ENCODE results near the gene AGMO. TPM values are rescaled to one million over a fixed set of nuclear protein-coding genes. Genes with fewer than 3 reads are reported as not detected.

The AGMO gene
- polyA plus RNA-seq, 4 donors, result 2.5 to 23.0 (median 9.9) TPM

DNA sequence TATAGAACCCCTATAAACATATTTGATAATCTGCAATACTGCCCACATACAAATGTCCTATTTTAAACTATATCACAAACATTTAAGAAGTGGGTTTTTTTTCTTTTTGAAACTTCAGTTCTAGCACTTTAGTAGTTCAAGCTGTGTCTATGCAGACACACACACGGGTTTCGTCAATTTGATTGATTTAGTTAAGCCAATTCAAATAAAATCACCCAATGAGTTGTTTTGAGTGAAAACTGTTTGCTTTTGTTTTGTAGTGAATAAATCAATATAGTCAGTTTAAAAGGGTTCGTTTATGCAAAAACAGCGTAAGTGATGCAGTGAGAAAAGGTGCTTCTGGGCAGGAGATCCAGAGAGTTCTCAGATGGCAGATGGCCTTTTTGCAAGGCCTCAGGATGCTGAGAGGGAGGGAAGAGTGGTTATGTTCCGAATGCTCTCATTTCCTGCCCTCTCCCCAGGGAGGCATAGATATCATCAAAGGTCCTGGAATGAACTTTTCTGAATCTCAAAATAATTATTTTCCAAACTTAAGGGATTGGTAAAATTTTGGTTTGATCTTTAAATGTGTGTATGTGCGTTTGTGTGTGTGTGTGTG lies 102.7 kb downstream of the AGMO start:
- H3K36me3 ChIP-seq (ENCODE audit: control insufficient read depth in 3 of 3, insufficient read depth in 2 of 3, low read depth in 1 of 3, low read length in 3 of 3), result no peaks in the 10 kb centered on the region
- DNase-seq, result no peak
- no peaks in the 10 kb centered on the region for H3K4me1 ChIP-seq (ENCODE audit: control insufficient read depth in 3 of 3, insufficient read depth in 2 of 3, low read depth in 1 of 3, low read length in 2 of 3)
- no peak overlapping the region for H3K27ac ChIP-seq (ENCODE audit: low read depth in 1 of 3, low read length in 2 of 3)
- WGBS, 3 donors, result 60 to 64% (median 64%) methylated on average over 6 of the region's 6 CpGs
- no peaks in the 10 kb centered on the region for H3K27me3 ChIP-seq (ENCODE audit: control insufficient read depth in 3 of 3, insufficient read depth in 3 of 3, low read length in 3 of 3)
- H3K4me3 ChIP-seq (ENCODE audit: low read depth in 1 of 3, low read length in 3 of 3), result no peak overlapping the region
- no peaks in the 10 kb centered on the region for H3K9me3 ChIP-seq (ENCODE audit: control insufficient read depth in 2 of 2, insufficient read depth in 1 of 2, low read depth in 1 of 2, low read length in 1 of 2)
- FAIRE-seq, result no peak

DNA sequence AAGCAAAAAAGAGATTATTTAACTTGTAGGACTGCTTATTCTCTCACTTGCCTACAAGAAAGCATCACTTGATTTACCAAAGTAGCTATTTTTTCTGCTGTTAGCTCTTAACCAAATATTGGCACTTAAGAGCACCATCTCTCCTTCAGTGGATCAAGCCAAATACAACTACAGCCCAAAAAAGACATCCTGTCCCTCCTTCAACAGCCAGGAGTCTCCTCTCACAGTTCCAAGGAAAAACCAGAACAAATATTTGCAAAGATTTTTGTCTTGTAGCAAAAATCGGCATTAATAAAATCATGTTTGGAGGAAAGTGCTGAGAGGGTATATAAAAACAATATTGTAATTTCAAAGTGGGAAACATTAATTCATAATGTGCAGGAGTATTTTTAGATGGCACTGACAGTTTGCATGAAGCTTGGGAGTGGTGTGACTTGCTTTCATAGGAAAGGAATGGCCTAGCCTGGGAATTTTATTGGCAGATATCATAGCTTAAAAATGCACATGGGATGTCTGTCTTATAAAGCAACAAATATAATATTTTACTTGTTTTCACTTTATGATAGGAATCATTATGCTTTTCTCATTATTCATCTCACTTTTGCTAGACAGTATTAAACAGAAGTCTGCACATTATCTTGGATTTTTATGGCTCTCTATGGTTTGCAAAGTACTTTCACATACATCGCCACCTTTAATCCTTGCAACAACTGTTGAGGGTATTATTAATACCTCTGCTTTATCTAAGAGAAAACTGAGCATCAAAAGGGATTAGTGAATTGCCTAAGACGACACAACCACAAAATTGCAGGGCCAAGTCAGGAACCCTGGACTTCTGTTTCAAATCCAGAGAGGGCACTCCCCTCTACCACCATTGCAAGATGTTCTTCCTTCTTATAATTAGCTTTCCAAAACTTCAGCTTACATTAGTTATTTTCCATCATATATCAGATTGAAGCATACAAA lies 103.5 kb downstream of the AGMO start:
- WGBS, 3 donors, result 54 to 66% (median 62%) methylated on average over 3 of the region's 3 CpGs
- FAIRE-seq (no peak), DNase-seq (no peak)
- no peaks in the 10 kb centered on the region for H3K27me3 ChIP-seq (ENCODE audit: control insufficient read depth in 3 of 3, insufficient read depth in 3 of 3, low read length in 3 of 3)
- H3K4me1 ChIP-seq (ENCODE audit: control insufficient read depth in 3 of 3, insufficient read depth in 2 of 3, low read depth in 1 of 3, low read length in 2 of 3), result no peaks in the 10 kb centered on the region
- no peak overlapping the region for H3K27ac ChIP-seq (ENCODE audit: low read depth in 1 of 3, low read length in 2 of 3)
- no peak overlapping the region for H3K4me3 ChIP-seq (ENCODE audit: low read depth in 1 of 3, low read length in 3 of 3)
- H3K9me3 ChIP-seq (ENCODE audit: control insufficient read depth in 2 of 2, insufficient read depth in 1 of 2, low read depth in 1 of 2, low read length in 1 of 2), result no peaks in the 10 kb centered on the region
- no peaks in the 10 kb centered on the region for H3K36me3 ChIP-seq (ENCODE audit: control insufficient read depth in 3 of 3, insufficient read depth in 2 of 3, low read depth in 1 of 3, low read length in 3 of 3)

DNA sequence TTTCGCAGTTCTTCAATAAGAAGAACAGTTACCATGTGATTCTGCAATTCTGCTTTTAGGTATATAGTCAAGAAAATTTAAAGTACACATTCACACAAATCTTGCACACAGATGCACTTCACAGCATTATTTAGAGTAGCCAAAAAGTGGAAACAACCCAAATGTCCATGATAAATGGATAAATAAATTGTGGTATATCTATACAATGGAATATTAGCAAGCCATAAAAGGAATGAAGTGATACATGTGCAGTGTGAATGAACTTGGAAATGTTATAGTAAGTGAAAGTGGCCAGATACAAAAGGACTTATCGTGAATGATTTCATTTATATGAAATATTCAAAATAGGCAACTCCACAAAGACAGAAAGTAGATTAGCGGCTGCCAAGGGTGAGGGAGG lies 109.1 kb downstream of the AGMO start:
- FAIRE-seq (no peak), DNase-seq (no peak)
- WGBS, 3 donors, result 83 to 91% (median 91%) methylated on average over 3 of the region's 3 CpGs
- Histone ChIP-seq H3K4me1 (ENCODE audit: control insufficient read depth in 3 of 3, insufficient read depth in 2 of 3, low read depth in 1 of 3, low read length in 2 of 3) (no peaks in the 10 kb centered on the region), H3K9me3 (ENCODE audit: control insufficient read depth in 2 of 2, insufficient read depth in 1 of 2, low read depth in 1 of 2, low read length in 1 of 2) (no peaks in the 10 kb centered on the region), H3K36me3 (ENCODE audit: control insufficient read depth in 3 of 3, insufficient read depth in 2 of 3, low read depth in 1 of 3, low read length in 3 of 3) (no peaks in the 10 kb centered on the region), H3K27ac (ENCODE audit: low read depth in 1 of 3, low read length in 2 of 3) (no peak overlapping the region), H3K4me3 (ENCODE audit: low read depth in 1 of 3, low read length in 3 of 3) (no peak overlapping the region), H3K27me3 (ENCODE audit: control insufficient read depth in 3 of 3, insufficient read depth in 3 of 3, low read length in 3 of 3) (no peaks in the 10 kb centered on the region)

DNA sequence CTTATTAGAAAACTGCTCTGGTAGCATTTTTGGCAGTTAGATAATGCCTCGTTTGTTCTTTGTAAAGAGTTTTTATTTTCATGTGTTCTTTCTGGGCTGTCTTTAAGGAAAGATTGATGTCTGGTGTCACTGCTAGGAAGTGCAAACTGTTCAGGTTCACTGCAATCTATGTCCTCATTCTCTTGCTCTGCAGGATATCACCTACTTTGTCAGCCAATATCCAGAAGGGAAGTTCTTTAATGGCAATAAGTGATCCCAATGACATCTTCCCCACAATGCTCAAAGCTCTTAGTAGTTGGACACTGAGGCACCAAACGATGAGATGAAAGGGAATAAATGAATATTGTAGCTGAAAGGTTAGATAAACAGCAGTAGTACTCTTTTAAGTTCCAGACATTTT lies 115.1 kb downstream of the AGMO start:
- WGBS, 3 donors, result 39 to 56% (median 49%) methylated on average over 2 of the region's 2 CpGs

DNA sequence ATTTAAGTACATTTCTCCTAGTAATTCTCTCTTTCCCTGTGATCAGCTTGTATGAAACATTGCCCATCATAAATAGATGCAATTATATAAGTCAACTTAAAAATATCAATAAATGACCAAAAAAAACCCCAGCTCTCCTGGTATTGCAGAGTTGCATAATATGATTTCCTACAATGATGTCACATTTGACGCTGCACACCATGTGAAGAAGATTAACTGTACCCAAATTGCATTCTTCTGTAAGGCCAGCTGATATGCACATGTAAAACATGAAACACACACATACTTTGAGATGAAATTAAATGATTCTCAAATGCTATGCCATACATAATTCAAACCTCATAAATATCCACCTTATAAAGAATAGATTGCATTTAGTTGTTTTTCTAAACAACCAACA lies 115.5 kb downstream of the AGMO start:
- Histone ChIP-seq H3K4me3 (ENCODE audit: low read depth in 1 of 3, low read length in 3 of 3) (no peak overlapping the region), H3K4me1 (ENCODE audit: control insufficient read depth in 3 of 3, insufficient read depth in 2 of 3, low read depth in 1 of 3, low read length in 2 of 3) (no peaks in the 10 kb centered on the region), H3K9me3 (ENCODE audit: control insufficient read depth in 2 of 2, insufficient read depth in 1 of 2, low read depth in 1 of 2, low read length in 1 of 2) (no peaks in the 10 kb centered on the region), H3K36me3 (ENCODE audit: control insufficient read depth in 3 of 3, insufficient read depth in 2 of 3, low read depth in 1 of 3, low read length in 3 of 3) (no peaks in the 10 kb centered on the region), H3K27ac (ENCODE audit: low read depth in 1 of 3, low read length in 2 of 3) (no peak overlapping the region), H3K27me3 (ENCODE audit: control insufficient read depth in 3 of 3, insufficient read depth in 3 of 3, low read length in 3 of 3) (no peaks in the 10 kb centered on the region)
- WGBS, 3 donors, result 0 to 3% (median 0%) methylated on average over 1 of the region's 1 CpG
- DNase-seq, result no peak
- no peak for FAIRE-seq

More for the DNA sequence above, 115.1 kb downstream of the AGMO start:
- DNase-seq, result no peak
- Histone ChIP-seq H3K4me3 (ENCODE audit: low read depth in 1 of 3, low read length in 3 of 3) (no peak overlapping the region), H3K27ac (ENCODE audit: low read depth in 1 of 3, low read length in 2 of 3) (no peak overlapping the region), H3K9me3 (ENCODE audit: control insufficient read depth in 2 of 2, insufficient read depth in 1 of 2, low read depth in 1 of 2, low read length in 1 of 2) (no peaks in the 10 kb centered on the region), H3K4me1 (ENCODE audit: control insufficient read depth in 3 of 3, insufficient read depth in 2 of 3, low read depth in 1 of 3, low read length in 2 of 3) (no peaks in the 10 kb centered on the region), H3K27me3 (ENCODE audit: control insufficient read depth in 3 of 3, insufficient read depth in 3 of 3, low read length in 3 of 3) (no peaks in the 10 kb centered on the region), H3K36me3 (ENCODE audit: control insufficient read depth in 3 of 3, insufficient read depth in 2 of 3, low read depth in 1 of 3, low read length in 3 of 3) (no peaks in the 10 kb centered on the region)
- FAIRE-seq, result no peak

DNA sequence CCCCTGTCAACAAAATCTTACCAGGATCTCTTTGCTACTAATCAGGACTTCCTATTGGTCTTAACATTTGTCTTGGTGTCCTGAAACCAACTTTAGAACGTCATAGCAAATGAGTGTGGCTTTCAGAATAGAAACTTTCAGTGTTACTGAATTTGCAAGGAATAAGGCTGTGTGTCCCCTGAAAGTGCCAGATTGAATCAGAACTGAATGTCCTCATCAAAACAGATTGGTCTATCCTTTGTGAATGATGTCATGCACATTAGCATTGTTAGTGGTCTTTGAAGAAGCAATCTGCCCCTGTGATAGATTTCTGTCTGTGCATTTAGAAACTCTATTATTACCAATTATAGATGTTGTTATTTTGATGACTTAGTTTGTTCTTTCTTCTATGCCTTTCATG lies 119.9 kb downstream of the AGMO start:
- 46 to 71% (median 62%) methylated on average over 1 of the region's 1 CpG for WGBS, 3 donors
- DNase-seq (no peak), FAIRE-seq (no peak)
- Histone ChIP-seq H3K36me3 (ENCODE audit: control insufficient read depth in 3 of 3, insufficient read depth in 2 of 3, low read depth in 1 of 3, low read length in 3 of 3) (no peaks in the 10 kb centered on the region), H3K4me1 (ENCODE audit: control insufficient read depth in 3 of 3, insufficient read depth in 2 of 3, low read depth in 1 of 3, low read length in 2 of 3) (no peaks in the 10 kb centered on the region), H3K4me3 (ENCODE audit: low read depth in 1 of 3, low read length in 3 of 3) (no peak overlapping the region), H3K27me3 (ENCODE audit: control insufficient read depth in 3 of 3, insufficient read depth in 3 of 3, low read length in 3 of 3) (no peaks in the 10 kb centered on the region), H3K9me3 (ENCODE audit: control insufficient read depth in 2 of 2, insufficient read depth in 1 of 2, low read depth in 1 of 2, low read length in 1 of 2) (no peaks in the 10 kb centered on the region), H3K27ac (ENCODE audit: low read depth in 1 of 3, low read length in 2 of 3) (no peak overlapping the region)

DNA sequence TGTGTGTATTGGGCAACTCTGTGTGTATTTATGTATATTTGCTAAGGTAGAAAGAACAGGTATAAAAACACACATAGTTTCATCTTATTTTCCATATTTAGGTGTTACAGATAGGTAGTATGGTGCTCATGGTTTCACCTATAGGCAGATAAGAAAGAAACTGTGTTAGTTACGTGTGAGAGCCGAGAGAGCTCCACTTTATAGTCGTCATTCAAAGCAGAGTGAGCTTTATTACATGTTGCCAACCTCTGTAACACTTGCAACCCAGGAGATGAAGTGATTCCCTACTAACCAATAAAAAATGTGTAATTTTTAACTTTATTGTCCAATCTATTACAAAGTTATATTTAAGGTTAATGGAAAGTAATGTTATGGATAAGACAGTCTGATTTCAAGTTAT lies 121.3 kb downstream of the AGMO start:
- Histone ChIP-seq H3K4me3 (ENCODE audit: low read depth in 1 of 3, low read length in 3 of 3) (no peak overlapping the region), H3K27ac (ENCODE audit: low read depth in 1 of 3, low read length in 2 of 3) (no peak overlapping the region), H3K36me3 (ENCODE audit: control insufficient read depth in 3 of 3, insufficient read depth in 2 of 3, low read depth in 1 of 3, low read length in 3 of 3) (no peaks in the 10 kb centered on the region), H3K9me3 (ENCODE audit: control insufficient read depth in 2 of 2, insufficient read depth in 1 of 2, low read depth in 1 of 2, low read length in 1 of 2) (no peaks in the 10 kb centered on the region), H3K27me3 (ENCODE audit: control insufficient read depth in 3 of 3, insufficient read depth in 3 of 3, low read length in 3 of 3) (no peaks in the 10 kb centered on the region), H3K4me1 (ENCODE audit: control insufficient read depth in 3 of 3, insufficient read depth in 2 of 3, low read depth in 1 of 3, low read length in 2 of 3) (no peaks in the 10 kb centered on the region)
- DNase-seq (no peak), FAIRE-seq (no peak)
- 82 to 89% (median 86%) methylated on average over 3 of the region's 3 CpGs for WGBS, 3 donors

DNA sequence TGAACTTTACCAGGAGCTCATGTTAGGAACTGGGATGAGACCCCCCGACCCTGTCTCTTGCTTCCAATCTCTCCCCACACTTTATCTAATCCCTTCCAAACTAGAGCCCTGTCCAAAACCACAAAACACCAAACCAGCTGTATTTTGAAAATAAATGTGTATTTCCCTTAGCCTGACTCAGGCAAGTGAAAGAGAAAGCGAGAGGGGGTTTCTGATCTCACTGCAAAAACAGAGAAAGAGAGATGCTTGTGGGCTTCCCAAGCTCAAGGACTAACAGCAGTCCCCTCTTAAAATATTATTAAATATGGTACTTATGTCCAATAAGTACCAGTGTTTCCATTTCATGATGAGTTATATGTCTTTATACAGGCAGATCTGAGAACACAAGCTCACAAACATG lies 122.0 kb downstream of the AGMO start:
- H3K36me3 ChIP-seq (ENCODE audit: control insufficient read depth in 3 of 3, insufficient read depth in 2 of 3, low read depth in 1 of 3, low read length in 3 of 3), result no peaks in the 10 kb centered on the region
- H3K4me3 ChIP-seq (ENCODE audit: low read depth in 1 of 3, low read length in 3 of 3), result no peak overlapping the region
- 61 to 70% (median 67%) methylated on average over 2 of the region's 2 CpGs for WGBS, 3 donors
- H3K27me3 ChIP-seq (ENCODE audit: control insufficient read depth in 3 of 3, insufficient read depth in 3 of 3, low read length in 3 of 3), result no peaks in the 10 kb centered on the region
- no peaks in the 10 kb centered on the region for H3K9me3 ChIP-seq (ENCODE audit: control insufficient read depth in 2 of 2, insufficient read depth in 1 of 2, low read depth in 1 of 2, low read length in 1 of 2)
- H3K4me1 ChIP-seq (ENCODE audit: control insufficient read depth in 3 of 3, insufficient read depth in 2 of 3, low read depth in 1 of 3, low read length in 2 of 3), result no peaks in the 10 kb centered on the region
- DNase-seq (no peak), FAIRE-seq (no peak)
- no peak overlapping the region for H3K27ac ChIP-seq (ENCODE audit: low read depth in 1 of 3, low read length in 2 of 3)

Data from small intestine (tissue), 7 donors.